GM23338 (cell line): Measurements from ENCODE around the gene TOP1. TPM values are rescaled to one million over a fixed set of nuclear protein-coding genes. Genes with fewer than 3 reads are reported as not detected.

Experiments
- CREB1 ChIP-seq: fragments of 250-450 bp; sonication (Bioruptor Pico); IDR thresholded peaks from 2 replicates; pipeline ENCODE4 v1.5.0; 2020; ENCODE audit warnings: low read depth, mild to moderate bottlenecking, moderate library complexity
- EZH2 ChIP-seq: fragments of 200-600 bp; sonication (generic); IDR thresholded peaks from one replicate; pipeline ENCODE4 v1.8.0; 2017; ENCODE audit warnings: antibody characterized with exemption, mild to moderate bottlenecking, low read depth; ENCODE audit not compliant: unreplicated experiment
- EZH2phosphoT487 ChIP-seq: fragments of 200-600 bp; sonication (generic); IDR thresholded peaks from one replicate; pipeline ENCODE4 v1.8.1; 2018; ENCODE audit warnings: antibody characterized with exemption; ENCODE audit not compliant: unreplicated experiment
- JUNB ChIP-seq: IDR thresholded peaks from one replicate; pipeline ENCODE4 v1.6.1; 2016; ENCODE audit warnings: antibody characterized with exemption; ENCODE audit not compliant: unreplicated experiment
- NANOG ChIP-seq: IDR thresholded peaks from 2 replicates; pipeline ENCODE4 v1.6.1; 2016; ENCODE audit warnings: antibody characterized with exemption, borderline replicate concordance
- POLR2AphosphoS5 ChIP-seq: IDR thresholded peaks from 2 replicates; pipeline ENCODE4 v1.6.1; 2016; ENCODE audit warnings: antibody characterized with exemption, low read depth
- ZNF331 ChIP-seq: fragments of 250-450 bp; sonication (Bioruptor Pico); IDR thresholded peaks from 2 replicates; pipeline ENCODE4 v1.5.0; 2020; ENCODE audit warnings: low read depth, mild to moderate bottlenecking, moderate library complexity
- ZNF462 ChIP-seq: fragments of 250-450 bp; sonication (Bioruptor Pico); IDR thresholded peaks from 2 replicates; pipeline ENCODE4 v1.5.0; 2020; ENCODE audit warnings: mild to moderate bottlenecking, moderate library complexity
- polyA plus RNA-seq: library from polyadenylated mRNA; unstranded; fragments of >200 nt; fragmentation: Nextera tagmentation; extraction: Ambion mirVana; gene quantifications from 2 replicates; pipeline ENCODE4 v1.2.1, GENCODE V29; 2016
- total RNA-seq: library from RNA; depleted of rRNA; stranded (reverse); fragments of >200 nt; shearing (Covaris generic); gene quantifications from 2 replicates; pipeline ENCODE4 v1.2.3, GENCODE V29; 2014
- TF ChIP-seq, protein P1 (sequence below): IDR thresholded peaks from 2 replicates; pipeline ENCODE4 v1.6.1; 2016; ENCODE audit warnings: antibody characterized with exemption
- TF ChIP-seq, protein P2 (sequence below), 2 experiments: fragments of 200-600 bp in 1 of 2; sonication (generic) in 1 of 2; conservative IDR thresholded peaks; 2 replicates each; pipeline versions ENCODE4 v1.5.1 to v1.6.1; 2016 to 2017; ENCODE audit warnings: antibody characterized with exemption in 2 of 2, low read depth in 2 of 2, mild to moderate bottlenecking in 2 of 2, moderate library complexity in 1 of 2

The TOP1 gene
- total and polyA plus RNA-seq, 2 experiments from 2014 or later: 62.4 to 101 TPM

- TF ChIP-seq ZNF462 (CRISPR knock-in tag): no peak
- TF ChIP-seq CREB1 (CRISPR knock-in tag): no peak
- TF ChIP-seq ZNF331 (CRISPR knock-in tag): no peak
- TF ChIP-seq POLR2AphosphoS5: no peak
- TF ChIP-seq, protein P1, sequence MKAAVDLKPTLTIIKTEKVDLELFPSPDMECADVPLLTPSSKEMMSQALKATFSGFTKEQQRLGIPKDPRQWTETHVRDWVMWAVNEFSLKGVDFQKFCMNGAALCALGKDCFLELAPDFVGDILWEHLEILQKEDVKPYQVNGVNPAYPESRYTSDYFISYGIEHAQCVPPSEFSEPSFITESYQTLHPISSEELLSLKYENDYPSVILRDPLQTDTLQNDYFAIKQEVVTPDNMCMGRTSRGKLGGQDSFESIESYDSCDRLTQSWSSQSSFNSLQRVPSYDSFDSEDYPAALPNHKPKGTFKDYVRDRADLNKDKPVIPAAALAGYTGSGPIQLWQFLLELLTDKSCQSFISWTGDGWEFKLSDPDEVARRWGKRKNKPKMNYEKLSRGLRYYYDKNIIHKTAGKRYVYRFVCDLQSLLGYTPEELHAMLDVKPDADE: no peak
- TF ChIP-seq EZH2phosphoT487: no peak
- TF ChIP-seq, protein P2, sequence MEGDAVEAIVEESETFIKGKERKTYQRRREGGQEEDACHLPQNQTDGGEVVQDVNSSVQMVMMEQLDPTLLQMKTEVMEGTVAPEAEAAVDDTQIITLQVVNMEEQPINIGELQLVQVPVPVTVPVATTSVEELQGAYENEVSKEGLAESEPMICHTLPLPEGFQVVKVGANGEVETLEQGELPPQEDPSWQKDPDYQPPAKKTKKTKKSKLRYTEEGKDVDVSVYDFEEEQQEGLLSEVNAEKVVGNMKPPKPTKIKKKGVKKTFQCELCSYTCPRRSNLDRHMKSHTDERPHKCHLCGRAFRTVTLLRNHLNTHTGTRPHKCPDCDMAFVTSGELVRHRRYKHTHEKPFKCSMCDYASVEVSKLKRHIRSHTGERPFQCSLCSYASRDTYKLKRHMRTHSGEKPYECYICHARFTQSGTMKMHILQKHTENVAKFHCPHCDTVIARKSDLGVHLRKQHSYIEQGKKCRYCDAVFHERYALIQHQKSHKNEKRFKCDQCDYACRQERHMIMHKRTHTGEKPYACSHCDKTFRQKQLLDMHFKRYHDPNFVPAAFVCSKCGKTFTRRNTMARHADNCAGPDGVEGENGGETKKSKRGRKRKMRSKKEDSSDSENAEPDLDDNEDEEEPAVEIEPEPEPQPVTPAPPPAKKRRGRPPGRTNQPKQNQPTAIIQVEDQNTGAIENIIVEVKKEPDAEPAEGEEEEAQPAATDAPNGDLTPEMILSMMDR (conservative IDR thresholded peaks at IDR 0.05; ENCODE audit: low read depth in 2 of 2): no peak
- no peak for TF ChIP-seq NANOG
- no peak for TF ChIP-seq JUNB
- no peak for TF ChIP-seq EZH2
These were observed 32.3 kb upstream of the TOP1 start (continued) for GRCh38 chr20:40996326-40996725.
